RCC 7860 (cell line): ENCODE measurements around the gene CEPT1.

Experiments
- DNase-seq: peaks from one replicate; pipeline ENCODE4 v3.0.0-alpha.2; 2015; ENCODE audit warnings: low spot score
- FAIRE-seq: peaks from 2 replicates; lab custom pipeline; 2012; peaks lifted over from hg19 to GRCh38; lab: Jason Lieb, UNC

The CEPT1 gene

DNA sequence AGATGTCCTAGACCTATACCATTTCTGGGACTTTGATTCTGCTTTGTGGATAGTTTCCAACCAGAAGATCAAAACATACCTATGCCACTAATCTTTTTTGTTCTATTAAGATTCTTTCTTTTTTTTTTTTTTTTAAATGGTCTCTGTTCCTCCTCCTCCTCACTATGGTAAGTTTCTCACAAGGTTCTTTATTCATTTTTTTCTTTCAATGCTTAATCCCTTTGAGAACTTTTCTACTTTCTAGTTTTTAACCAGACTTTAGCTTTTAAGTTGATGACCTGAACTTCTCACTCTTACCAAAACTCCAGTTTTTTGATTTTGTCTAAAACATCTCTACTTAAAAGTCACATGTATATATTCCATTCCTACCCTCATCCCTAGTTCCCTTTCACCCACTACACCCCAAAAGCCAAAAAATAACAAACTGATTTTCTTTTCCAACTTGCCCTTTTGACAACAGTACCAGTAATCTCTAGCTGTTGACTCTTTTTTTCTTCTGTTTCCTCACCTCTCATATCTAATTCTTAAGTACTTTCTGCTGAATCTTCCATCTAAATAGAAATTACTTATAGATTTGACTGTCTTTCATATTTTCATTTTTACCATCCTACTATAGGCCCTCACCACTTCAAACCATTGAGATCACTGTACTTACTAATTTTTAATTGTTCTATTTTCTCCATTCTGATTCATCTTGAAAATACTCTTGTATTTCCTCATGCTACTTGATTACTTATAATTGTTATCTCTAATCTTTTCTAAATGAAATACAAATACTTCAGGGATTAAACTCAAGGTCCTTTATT, 6.1 kb downstream of the CEPT1 start:
- DNase-seq: no peak
- no peak for FAIRE-seq

DNA sequence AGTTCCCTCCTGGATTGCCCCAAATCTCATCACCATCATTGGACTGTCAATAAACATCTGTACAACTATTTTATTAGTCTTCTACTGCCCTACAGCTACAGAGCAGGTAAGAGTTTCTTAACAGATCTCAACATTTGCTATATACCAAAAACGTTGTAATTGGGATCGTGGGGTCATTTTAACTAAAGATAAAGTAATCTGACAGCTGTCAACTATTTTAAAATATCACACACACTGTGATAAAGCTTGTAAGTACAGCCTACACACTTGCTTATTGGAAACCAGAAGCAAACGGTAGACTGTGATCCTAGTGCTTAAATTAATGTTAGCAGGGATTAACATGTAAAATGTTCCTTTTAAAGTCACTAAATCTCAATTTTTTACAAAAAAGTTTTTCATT, 7.9 kb downstream of the CEPT1 start:
- DNase-seq (no peak), FAIRE-seq (no peak)

DNA sequence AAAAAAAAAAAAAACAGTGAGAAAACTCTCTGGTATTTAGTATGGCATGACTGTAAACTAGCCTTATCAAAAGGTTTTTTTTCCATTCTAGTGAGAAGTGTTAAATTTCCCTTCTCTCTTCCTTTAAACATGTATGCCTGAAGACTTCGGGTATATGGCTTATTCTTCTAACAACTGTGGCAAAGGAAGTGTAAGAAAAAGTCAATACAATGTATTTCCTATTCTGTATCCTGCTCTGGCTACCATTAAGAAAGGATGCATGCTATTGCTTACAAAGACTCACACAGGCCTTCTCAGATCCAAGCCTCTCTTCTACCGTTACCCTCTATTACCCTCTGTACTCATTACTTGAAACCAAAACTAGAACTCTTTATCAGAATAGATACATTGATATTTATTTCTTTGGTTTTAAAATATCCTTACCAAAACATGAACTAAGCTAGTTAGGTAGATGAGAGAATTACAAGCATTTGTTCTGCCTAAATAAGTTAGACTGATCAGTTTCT, 8.4 kb downstream of the CEPT1 start:
- DNase-seq (no peak), FAIRE-seq (no peak)

DNA sequence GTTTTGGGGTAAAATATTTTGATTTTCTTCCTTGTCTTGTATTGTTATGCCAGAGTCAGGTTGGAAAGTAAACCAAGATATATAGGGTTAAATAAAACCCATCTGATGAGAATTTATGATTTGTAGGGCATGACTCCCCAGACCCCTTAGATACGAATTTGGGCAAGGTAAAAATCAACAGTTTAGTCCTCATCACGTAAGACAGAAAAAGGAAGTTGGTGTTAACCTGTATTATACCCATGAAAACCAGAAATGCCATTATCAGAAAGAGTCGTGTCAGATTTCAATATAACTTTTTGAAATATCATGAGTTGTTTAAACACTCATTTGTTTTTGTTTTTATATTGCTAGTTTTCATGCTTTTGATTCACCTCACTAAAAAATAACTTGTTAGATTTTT, 11.8 kb downstream of the CEPT1 start:
- DNase-seq: no peak
- no peak for FAIRE-seq

DNA sequence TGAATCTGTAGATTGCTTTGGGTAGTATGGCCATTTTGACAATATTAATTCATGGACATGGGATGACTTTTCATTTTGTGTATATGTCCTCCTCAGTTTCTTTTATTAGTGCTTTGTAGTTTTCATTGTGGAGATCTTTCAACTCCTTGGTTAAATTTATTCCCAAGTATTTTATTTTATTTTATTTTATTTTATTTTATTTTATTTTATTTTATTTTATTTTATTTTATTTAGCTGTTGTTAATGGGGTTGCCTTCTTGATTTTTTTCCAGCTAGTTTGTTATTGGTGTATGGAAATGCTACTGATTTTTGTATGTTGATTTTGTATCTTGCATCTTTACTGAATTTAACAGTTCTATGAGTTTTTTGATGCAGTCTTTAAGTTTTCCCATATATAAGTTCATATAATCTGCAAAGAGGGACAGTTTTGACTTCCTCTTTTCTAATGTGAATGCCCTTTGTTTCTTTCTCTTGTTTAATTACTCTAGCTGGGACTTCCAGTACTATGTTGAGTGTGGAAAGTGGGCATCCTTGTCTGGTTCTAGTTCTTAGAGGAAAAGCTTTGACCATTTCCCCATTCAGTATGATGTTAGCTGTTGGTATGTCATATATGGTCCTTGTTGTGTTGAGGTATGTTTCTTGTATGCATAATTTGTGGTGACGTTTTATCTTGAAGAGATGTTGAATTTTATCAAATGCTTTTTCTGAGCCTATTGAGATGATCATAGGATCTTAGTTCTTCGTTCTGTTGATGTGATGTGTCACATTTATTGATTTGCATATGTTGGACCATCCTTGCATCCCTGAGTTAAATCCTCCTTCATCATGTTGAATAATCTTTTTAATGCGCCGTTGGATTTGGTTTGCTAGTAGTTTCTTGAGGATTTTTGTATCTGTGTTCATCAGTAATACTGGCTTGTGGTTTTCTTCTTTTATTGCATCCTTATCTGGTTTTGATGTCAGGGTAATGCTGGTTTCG, 14.3 kb downstream of the CEPT1 start:
- FAIRE-seq: no peak
- DNase-seq: no peak

DNA sequence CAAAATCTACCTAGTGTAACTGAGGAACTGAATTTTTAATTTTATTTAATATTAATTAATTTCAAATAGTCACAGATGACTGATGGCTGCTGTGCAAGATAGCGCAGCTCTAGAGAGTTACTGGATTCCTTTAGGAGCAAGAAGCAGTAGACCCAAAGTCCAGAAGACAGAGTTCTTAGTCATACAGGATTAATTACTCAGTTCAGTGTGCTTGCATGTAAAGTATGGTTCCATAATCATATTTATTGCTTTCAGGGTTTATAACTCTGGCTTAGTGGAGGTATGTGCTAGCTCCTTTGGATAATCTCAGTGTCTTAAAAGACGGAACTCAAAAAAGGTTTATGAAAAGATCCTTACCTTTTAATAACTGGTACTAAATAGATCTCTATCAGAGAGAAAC, 17.4 kb downstream of the CEPT1 start:
- DNase-seq: no peak
- no peak for FAIRE-seq

DNA sequence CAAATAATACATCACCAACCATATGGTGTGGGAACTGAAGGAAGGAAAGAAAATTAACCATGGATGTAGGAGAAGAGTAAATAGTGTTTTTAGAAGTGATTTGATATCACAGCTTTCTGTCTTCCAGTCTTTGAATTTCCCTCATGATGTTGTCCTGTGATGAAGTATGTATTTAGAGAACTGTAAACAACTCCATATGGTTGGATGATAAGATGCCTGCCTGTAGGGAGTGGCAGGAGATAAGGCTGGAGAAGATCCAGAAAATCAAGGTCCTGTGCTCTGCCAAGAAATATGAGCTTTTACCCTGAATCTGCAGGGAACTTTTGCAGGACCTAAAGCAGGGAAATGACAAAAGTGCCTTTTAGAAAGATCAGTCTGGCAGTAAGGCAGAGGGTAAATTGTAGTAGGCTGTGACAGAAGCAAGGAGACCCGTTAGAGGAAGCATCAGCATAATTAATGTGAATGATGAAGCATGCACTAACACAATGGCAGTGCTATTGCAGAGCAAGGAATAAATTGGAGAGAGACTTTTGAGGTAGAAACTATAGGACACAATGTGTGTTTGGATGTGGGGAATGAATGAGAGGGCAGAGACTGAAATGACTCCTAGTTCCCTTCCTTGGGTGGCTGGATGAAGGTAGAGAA, 21.9 kb downstream of the CEPT1 start:
- no peak for FAIRE-seq

DNA sequence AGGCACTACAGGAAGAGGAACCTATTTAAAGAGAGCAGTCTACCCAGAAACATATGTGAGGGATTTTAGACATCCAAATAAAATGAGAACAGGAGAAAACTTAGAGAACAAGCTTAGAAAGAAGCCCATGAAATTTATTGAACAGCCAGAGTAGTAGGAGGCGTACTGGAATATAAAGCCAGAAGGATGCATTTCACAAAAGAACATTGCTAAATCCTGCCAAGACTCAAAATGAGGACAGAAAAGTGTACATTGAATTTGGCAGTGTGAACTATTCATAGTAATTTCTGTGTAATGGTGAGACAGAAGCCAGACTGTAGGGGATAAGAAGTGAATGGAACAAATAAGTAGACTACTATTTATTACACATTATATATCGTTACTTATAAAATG, 22.5 kb downstream of the CEPT1 start:
- FAIRE-seq (no peak), DNase-seq (no peak)

More for the DNA sequence above, 21.9 kb downstream of the CEPT1 start:
- no peak for DNase-seq

DNA sequence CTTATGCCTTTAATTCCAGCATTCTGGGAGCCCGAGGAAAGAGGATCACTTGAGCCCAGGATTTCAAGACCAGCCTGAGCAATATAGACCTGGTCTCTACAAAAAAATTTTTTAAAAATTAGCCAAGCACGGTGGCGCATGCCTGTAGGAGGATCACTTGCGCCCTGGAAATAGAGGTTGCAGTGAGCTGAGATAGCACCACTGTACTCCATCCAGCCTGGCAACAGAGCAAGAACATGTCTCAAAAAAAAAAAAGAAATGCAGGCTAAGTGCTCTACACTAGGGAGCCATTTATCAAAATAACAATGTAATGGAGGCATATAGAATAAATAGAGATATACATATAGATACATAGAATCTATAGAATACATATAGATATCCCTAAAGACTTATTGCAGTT, 23.3 kb downstream of the CEPT1 start:
- no peak for DNase-seq
- no peak for FAIRE-seq

DNA sequence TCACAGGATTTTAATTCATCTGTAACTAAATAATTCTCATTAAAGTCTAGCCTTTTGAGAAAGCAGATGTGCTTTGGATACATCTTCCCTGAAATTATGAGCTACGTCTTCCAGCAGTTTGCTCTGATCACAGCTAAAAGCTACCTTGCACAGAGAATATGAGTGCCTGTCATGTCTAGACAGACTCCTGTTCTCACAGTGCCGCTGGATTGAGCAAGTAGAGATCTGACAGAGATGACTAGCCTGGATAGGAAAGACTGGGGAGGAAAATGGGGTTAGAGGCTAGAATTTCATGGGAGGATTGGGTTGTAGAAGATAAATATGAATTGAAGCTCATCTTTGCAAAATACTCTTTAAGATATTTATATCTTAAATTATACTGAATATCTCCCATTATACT, 24.1 kb downstream of the CEPT1 start:
- FAIRE-seq (no peak), DNase-seq (no peak)

DNA sequence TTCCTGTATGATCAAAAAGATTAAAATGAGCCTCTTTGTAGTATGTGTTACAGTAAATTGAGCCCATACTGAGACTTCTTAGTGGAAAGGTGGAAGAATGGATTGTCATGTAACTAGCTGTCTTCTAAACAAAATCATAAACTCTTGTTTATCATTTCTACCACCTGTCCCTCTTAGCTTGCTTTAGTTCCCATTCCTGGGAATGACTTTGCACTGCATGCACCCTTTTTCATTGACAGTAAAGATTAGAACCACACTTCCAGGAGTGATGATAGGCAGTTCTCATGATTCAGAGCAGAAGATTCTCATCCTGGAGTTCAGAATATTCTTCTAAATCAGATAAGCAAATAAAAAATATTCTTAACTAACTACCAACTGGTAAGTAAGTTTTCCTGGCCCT, 32.4 kb downstream of the CEPT1 start:
- no peak for DNase-seq
- FAIRE-seq: no peak

DNA sequence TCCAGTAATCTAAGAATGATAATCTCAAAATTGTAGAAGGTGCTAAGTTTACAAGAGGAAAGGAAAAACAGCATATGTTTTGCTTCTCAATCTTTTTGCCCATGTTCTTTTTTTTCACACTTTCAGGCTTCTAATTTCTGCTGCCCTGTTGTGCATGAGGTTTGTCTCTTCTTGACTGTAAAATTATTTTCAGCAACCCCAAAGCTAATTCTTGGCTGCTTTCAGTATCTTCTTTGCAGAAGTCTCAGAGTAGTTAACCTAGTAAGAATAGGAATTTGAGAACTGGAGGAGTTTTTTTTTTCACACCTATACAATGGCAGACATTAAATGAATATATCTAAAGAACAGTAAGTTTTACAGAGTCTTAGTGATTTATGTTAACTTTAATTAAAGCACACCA, 34.0 kb downstream of the CEPT1 start:
- FAIRE-seq: no peak

DNA sequence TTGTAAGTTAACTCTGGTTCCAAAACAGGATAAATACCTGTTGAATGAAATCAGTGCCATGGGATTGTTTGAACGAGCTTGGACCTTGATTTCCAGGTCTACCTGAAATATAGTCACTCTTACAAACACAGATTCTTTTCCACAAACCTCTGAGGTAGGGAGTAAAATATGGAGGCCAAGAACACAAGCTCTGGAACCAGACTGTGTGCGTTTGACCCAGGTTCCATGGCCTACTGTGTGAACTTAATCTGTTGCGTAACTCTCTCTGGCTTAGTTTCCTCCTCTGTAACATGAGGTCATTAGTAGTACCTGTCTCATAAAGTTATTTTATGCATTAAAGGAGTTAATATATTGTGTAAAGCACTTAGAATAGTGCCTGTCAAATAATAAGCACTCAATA, 35.3 kb downstream of the CEPT1 start:
- FAIRE-seq (no peak), DNase-seq (no peak)

More for the DNA sequence above, 34.0 kb downstream of the CEPT1 start:
- no peak for DNase-seq

DNA sequence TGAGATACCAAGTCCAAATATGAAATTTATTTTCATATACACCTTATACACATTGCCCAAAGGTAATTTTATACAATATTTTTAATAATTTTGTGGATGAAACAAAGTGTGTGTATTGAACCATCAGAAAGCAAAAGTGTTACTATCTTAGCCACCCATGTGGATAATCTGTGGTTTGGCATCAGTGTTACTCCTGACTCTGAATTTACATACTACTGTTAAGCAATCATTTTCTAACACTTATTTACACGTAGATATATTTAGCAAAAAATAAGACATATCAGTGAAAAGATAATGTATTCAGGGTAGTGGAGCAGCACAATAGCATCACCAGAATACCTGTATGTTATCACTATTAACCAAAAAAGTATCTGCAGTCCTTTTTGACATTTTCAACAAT, 36.7 kb downstream of the CEPT1 start:
- DNase-seq (no peak), FAIRE-seq (no peak)

DNA sequence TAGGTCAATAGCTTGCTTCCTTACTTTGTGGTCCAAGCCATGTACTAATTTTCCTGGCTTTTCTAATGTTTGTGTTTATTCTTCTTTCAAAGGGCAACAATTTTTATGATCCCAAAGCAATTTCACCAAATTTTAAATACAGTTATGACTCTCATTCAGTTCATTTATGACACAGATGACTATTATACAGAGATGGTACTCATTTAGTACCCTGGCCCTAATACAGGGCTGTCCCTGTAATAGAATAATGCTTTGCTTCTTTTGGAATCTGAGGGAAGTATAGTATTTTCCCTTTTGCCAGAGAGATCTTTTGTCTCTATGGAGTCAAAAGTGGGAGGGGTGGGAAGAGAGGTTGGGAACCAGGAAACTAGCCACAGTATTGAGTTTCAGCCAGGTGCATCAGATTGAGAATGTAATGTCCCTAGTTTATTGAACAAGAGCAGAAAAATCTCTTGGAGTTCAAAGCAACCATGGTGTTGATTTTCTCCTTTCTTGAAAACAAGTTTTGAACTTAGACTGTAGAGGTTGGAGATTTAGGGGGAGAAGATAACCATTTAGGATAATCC, 40.0 kb downstream of the CEPT1 start:
- DNase-seq (no peak), FAIRE-seq (no peak)

DNA sequence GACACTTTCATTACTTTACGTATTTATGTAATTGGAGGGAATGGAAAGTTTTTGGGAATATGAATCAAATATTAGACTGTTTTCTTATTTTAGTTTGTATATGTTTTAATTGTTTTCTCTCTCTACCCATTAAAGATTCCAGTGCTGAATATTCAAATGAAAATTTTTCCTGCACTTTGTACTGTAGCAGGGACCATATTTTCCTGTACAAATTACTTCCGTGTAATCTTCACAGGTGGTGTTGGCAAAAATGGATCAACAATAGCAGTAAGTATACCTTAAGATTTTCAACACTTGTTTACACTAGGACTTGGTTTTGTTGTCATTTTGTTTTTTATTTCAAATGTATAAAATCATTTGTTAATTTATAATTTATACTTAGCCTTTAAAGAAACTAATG, 42.0 kb downstream of the CEPT1 start:
- DNase-seq (no peak), FAIRE-seq (peak; percentile 5)

DNA sequence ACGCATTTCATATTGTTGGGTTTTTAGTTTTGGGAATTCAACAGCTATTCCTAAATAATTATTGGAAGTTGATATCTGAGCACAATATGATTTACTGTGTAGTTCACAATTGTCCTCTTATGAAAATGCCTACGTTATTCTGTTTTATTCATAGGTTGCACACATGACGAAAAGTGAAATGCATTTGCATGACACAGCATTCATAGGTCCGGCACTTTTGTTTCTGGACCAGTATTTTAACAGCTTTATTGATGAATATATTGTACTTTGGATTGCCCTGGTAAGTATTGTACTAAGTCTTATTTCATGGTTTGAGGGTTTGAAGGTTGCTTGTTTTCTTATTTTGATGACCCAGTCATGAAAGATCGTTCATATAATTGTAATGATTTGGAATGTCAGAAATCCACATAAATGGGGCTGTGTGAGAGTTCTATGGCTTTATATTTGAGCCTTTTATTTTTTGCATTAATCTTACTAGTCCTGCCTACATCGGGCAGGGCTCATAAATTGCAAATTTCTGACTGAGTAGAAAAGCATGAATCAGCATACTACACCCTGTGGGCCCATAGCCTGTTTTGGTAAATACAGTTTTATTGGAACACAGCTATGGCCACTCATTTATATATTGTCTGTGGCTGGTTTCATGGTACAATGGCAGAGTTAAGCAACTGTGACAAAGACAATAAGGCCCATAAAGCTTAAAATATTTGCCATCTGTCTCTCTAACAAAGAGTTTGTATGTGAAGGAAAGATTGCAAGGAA, 43.5 kb downstream of the CEPT1 start:
- FAIRE-seq (no peak), DNase-seq (no peak)

DNA sequence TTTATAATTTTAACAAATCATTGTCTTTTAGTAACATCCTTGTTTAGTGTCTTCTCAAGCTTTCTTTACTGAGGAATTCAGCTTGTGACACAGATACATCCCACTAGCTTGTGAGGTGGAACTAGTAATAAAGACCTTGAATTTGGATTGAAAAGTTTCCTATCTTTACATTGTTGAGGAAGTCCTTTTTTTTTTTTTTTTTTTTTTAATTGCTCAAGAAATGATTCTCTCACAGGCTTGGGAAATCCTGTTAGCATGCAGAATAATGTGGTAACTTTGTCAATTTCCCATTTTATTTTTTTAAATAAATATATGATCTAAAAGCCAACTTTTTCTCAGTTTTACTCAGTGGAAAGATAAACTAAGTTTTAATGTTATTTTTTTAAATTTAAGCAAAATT, 44.6 kb downstream of the CEPT1 start:
- no peak for DNase-seq
- no peak for FAIRE-seq

DNA sequence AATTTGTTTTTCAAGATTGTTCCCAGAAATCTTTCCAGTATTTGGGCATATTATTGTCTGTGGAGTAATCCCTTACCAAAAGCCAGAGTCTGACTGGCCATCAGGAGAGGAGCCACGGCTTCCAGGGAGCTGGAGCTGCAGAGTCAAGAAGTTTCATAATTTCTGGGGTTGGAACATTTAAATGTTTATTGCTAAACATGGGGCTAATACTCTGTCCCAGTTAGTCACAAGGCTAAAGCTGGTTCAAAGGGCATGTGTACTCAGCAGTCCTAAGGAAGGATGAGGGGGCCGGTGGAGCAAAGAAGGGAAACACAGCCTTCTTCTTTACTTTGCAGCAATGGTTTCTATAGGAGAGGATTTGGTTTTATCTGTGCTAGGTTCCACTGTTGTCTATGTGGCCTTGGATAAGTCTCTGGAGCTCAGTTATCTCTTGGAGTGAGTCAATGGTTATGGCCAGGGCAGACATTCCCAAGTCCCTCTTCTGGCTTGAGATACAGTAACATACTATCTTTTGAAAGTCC, 51.0 kb downstream of the CEPT1 start:
- FAIRE-seq (no peak), DNase-seq (no peak)

DNA sequence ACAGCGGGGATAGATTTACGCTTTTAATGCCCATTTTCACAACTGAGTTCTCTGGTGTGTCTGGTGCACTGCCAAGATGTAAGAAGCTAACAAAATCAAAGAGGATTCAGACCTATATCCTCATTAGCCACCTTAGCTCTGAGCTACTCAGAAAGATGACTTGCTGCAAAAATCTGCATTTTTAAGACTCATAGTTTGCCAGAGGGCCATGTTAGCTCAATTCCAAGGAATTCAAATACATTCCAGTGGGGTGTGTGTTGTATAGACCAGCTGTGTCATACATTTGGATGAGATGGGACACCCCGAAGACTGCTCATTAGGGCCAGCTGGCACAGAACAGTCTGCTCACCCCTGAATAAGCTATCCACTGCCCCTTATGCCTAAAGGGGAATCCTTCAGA, 51.5 kb downstream of the CEPT1 start:
- no peak for FAIRE-seq
- no peak for DNase-seq
